HepG2 (cell line): Measurements from ENCODE around the gene PSMB11. TPM values are rescaled to one million over a fixed set of nuclear protein-coding genes. Genes with fewer than 3 reads are reported as not detected.

Experiments
- ESRRA ChIP-seq: sonication (generic); formaldehyde crosslinking; IDR thresholded peaks from 2 replicates; pipeline ENCODE4 v1.5.1; 2020; ENCODE audit warnings: mild to moderate bottlenecking, low read depth, missing genetic modification reagents
- MEF2D ChIP-seq: sonication (generic); formaldehyde crosslinking; IDR thresholded peaks from 2 replicates; pipeline ENCODE4 v1.5.1; 2020; ENCODE audit warnings: mild to moderate bottlenecking, missing genetic modification reagents
- MTF2 ChIP-seq: sonication (generic); formaldehyde crosslinking; IDR thresholded peaks from 2 replicates; pipeline ENCODE4 v1.5.0; 2020; ENCODE audit warnings: missing genetic modification reagents, borderline replicate concordance
- NR3C1 ChIP-seq: sonication (generic); formaldehyde crosslinking; IDR thresholded peaks from 2 replicates; pipeline ENCODE4 v1.4.0; 2020; ENCODE audit warnings: missing genetic modification reagents
- RFX3 ChIP-seq: IDR thresholded peaks from 2 replicates; pipeline ENCODE4 v1.6.1; 2016; ENCODE audit warnings: missing biosample characterization, missing genetic modification reagents
- SP1 ChIP-seq, 2 experiments: fragments of 450-650 bp in 1 of 2; sonication (generic) in 1 of 2; formaldehyde crosslinking in 1 of 2; IDR thresholded peaks; 2 replicates each; pipeline versions ENCODE4 v1.4.0 to v1.6.1; 2016 to 2020; ENCODE audit warnings: missing genetic modification reagents in 1 of 2
- SRF ChIP-seq: IDR thresholded peaks from 2 replicates; pipeline ENCODE4 v1.6.1; 2011; ENCODE audit warnings: mild to moderate bottlenecking, low read depth, low read length, moderate library complexity
- STAT5B ChIP-seq: sonication (generic); formaldehyde crosslinking; IDR thresholded peaks from 2 replicates; pipeline ENCODE4 v1.4.0; 2020; ENCODE audit warnings: missing genetic modification reagents
- TBP ChIP-seq: sonication (generic); formaldehyde crosslinking; IDR thresholded peaks from 2 replicates; pipeline ENCODE4 v1.5.0; 2020; ENCODE audit warnings: missing genetic modification reagents
- ZFP82 ChIP-seq: sonication (generic); formaldehyde crosslinking; IDR thresholded peaks from 2 replicates; pipeline ENCODE4 v1.5.1; 2020; ENCODE audit warnings: mild to moderate bottlenecking, missing genetic modification reagents, borderline replicate concordance
- ZNF180 ChIP-seq: sonication (generic); formaldehyde crosslinking; IDR thresholded peaks from 2 replicates; pipeline ENCODE4 v1.4.0; 2020; ENCODE audit warnings: low read depth, missing genetic modification reagents, borderline replicate concordance
- ZNF788 ChIP-seq: sonication (generic); formaldehyde crosslinking; IDR thresholded peaks from 2 replicates; pipeline ENCODE4 v1.5.0; 2020; ENCODE audit warnings: mild to moderate bottlenecking, missing genetic modification reagents, borderline replicate concordance
- ZNF792 ChIP-seq: IDR thresholded peaks from 2 replicates; pipeline ENCODE4 v1.6.1; 2016
- polyA plus RNA-seq, 8 experiments: library from polyadenylated mRNA; depleted of rRNA in 3 of 8; stranded (reverse) in 7 of 8; unstranded in 1 of 8; fragments of >200 nt; fragmentation: Illumina TruSeq in 4 of 8; extraction: Trizol in 4 of 8; gene quantifications; 2 replicates each; pipeline versions ENCODE4 v1.2.1 to v1.2.3, GENCODE V29; 2011 to 2016; ENCODE audit warnings: low read depth in 4 of 8, missing spikeins in 1 of 8, mixed read lengths in 1 of 8; ENCODE audit not compliant: insufficient read depth in 1 of 8
- total RNA-seq, 5 experiments: library from RNA; depleted of rRNA; stranded (reverse); fragments of >200 nt; fragmentation: Illumina TruSeq; extraction: Trizol; gene quantifications; 2 replicates each; pipeline ENCODE4 v1.2.3, GENCODE V29; 2016; ENCODE audit warnings: low read depth in 1 of 5
- TF ChIP-seq, protein P1 (sequence below): sonication (generic); formaldehyde crosslinking; IDR thresholded peaks from 2 replicates; pipeline ENCODE4 v1.8.1; 2023; ENCODE audit warnings: mild to moderate bottlenecking, missing genetic modification reagents
- TF ChIP-seq, protein P2 (sequence below): sonication (generic); formaldehyde crosslinking; IDR thresholded peaks from 2 replicates; pipeline ENCODE4 v1.4.0; 2020; ENCODE audit warnings: missing genetic modification reagents
- TF ChIP-seq, protein P3 (sequence below): IDR thresholded peaks from 2 replicates; pipeline ENCODE4 v1.6.1; 2016
- TF ChIP-seq, protein P4 (sequence below): sonication (generic); formaldehyde crosslinking; IDR thresholded peaks from 2 replicates; pipeline ENCODE4 v1.5.0; 2020; ENCODE audit warnings: mild to moderate bottlenecking, missing genetic modification reagents
- TF ChIP-seq, protein P5 (sequence below): sonication (generic); formaldehyde crosslinking; IDR thresholded peaks from 2 replicates; pipeline ENCODE4 v1.4.0; 2020; ENCODE audit warnings: missing genetic modification reagents
- TF ChIP-seq, protein P6 (sequence below): sonication (generic); formaldehyde crosslinking; IDR thresholded peaks from 2 replicates; pipeline ENCODE4 v1.5.0; 2020; ENCODE audit warnings: missing genetic modification reagents

Gene PSMB11
- total and polyA plus RNA-seq, 2 of the 13 experiments (the other 11 are each of a cell fraction or from before 2014, with no cell fraction given) = not detected

DNA sequence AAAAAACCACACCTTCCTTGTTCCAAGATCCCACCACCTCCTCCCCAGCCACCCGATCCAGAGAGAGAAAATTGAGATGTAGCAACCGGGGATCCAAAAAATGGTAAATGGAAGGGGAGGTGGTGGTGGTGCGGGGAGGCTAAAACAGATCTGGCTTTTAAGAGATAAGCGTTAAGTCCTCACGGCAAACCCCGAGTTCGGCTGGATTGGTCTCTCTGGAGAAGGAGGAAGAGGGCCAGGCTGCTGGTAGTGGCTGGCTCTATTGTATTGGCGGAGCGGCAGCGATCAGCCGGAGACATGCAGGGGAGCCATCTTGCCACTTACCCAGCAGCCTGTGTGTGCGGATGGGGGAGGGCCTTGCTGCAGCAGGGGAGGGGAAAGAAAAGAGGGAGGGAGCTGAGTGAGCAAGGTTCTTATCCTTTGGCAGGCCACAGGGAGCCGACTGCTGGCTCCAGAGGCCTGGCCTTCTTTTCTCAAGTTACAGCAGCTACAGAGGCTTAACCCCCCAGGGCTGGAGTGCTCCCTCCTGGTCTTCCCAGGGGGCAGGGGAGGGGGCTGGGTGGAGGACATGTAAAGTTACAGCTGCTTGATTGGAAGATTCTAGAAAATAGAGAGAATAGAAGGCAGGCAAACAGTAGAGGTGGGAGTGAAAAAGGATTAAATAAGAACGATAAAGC lies 29.4 kb downstream of the PSMB11 start (continued):
- TF ChIP-seq, protein P1, sequence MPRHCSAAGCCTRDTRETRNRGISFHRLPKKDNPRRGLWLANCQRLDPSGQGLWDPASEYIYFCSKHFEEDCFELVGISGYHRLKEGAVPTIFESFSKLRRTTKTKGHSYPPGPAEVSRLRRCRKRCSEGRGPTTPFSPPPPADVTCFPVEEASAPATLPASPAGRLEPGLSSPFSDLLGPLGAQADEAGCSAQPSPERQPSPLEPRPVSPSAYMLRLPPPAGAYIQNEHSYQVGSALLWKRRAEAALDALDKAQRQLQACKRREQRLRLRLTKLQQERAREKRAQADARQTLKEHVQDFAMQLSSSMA (CRISPR knock-in tag) = peak; percentile 94
- peak; percentile 92 for TF ChIP-seq STAT5B
- TF ChIP-seq, protein P2, sequence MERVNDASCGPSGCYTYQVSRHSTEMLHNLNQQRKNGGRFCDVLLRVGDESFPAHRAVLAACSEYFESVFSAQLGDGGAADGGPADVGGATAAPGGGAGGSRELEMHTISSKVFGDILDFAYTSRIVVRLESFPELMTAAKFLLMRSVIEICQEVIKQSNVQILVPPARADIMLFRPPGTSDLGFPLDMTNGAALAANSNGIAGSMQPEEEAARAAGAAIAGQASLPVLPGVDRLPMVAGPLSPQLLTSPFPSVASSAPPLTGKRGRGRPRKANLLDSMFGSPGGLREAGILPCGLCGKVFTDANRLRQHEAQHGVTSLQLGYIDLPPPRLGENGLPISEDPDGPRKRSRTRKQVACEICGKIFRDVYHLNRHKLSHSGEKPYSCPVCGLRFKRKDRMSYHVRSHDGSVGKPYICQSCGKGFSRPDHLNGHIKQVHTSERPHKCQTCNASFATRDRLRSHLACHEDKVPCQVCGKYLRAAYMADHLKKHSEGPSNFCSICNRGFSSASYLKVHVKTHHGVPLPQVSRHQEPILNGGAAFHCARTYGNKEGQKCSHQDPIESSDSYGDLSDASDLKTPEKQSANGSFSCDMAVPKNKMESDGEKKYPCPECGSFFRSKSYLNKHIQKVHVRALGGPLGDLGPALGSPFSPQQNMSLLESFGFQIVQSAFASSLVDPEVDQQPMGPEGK (CRISPR knock-in tag) = peak; percentile 96
- TF ChIP-seq, protein P3, sequence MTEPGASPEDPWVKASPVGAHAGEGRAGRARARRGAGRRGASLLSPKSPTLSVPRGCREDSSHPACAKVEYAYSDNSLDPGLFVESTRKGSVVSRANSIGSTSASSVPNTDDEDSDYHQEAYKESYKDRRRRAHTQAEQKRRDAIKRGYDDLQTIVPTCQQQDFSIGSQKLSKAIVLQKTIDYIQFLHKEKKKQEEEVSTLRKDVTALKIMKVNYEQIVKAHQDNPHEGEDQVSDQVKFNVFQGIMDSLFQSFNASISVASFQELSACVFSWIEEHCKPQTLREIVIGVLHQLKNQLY (CRISPR knock-in tag) = peak; percentile 29
- no peak for TF ChIP-seq ZFP82 (CRISPR knock-in tag)
- TF ChIP-seq, protein P4, sequence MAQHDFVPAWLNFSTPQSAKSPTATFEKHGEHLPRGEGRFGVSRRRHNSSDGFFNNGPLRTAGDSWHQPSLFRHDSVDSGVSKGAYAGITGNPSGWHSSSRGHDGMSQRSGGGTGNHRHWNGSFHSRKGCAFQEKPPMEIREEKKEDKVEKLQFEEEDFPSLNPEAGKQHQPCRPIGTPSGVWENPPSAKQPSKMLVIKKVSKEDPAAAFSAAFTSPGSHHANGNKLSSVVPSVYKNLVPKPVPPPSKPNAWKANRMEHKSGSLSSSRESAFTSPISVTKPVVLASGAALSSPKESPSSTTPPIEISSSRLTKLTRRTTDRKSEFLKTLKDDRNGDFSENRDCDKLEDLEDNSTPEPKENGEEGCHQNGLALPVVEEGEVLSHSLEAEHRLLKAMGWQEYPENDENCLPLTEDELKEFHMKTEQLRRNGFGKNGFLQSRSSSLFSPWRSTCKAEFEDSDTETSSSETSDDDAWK (CRISPR knock-in tag) = no peak
- TF ChIP-seq TBP (CRISPR knock-in tag) = 0 out of 2 replicates have a peak, but pooled peaks have one; percentile 41
- no peak for TF ChIP-seq ZNF180 (CRISPR knock-in tag)
- TF ChIP-seq ZNF788 (CRISPR knock-in tag) = peak; percentile 93; the same call in 1 of the 2 replicates
- TF ChIP-seq SP1 (IDR thresholded peaks at IDR 0.05) = no peak
- peak; percentile 85 for TF ChIP-seq SP1 (CRISPR knock-in tag; IDR thresholded peaks at IDR 0.05)
- TF ChIP-seq, protein P5, sequence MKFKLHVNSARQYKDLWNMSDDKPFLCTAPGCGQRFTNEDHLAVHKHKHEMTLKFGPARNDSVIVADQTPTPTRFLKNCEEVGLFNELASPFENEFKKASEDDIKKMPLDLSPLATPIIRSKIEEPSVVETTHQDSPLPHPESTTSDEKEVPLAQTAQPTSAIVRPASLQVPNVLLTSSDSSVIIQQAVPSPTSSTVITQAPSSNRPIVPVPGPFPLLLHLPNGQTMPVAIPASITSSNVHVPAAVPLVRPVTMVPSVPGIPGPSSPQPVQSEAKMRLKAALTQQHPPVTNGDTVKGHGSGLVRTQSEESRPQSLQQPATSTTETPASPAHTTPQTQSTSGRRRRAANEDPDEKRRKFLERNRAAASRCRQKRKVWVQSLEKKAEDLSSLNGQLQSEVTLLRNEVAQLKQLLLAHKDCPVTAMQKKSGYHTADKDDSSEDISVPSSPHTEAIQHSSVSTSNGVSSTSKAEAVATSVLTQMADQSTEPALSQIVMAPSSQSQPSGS = peak; percentile 51; the same call in 1 of the 2 replicates
- TF ChIP-seq RFX3 = no peak
- TF ChIP-seq NR3C1 = no peak
- peak; percentile 92 for TF ChIP-seq ZNF792 (CRISPR knock-in tag)
- TF ChIP-seq, protein P6, sequence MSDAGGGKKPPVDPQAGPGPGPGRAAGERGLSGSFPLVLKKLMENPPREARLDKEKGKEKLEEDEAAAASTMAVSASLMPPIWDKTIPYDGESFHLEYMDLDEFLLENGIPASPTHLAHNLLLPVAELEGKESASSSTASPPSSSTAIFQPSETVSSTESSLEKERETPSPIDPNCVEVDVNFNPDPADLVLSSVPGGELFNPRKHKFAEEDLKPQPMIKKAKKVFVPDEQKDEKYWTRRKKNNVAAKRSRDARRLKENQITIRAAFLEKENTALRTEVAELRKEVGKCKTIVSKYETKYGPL (CRISPR knock-in tag) = no peak
- peak; percentile 78; the same call in 1 of the 2 replicates for TF ChIP-seq MTF2
- peak; percentile 61; the same call in 1 of the 2 replicates for TF ChIP-seq ESRRA
- TF ChIP-seq SRF = 0 out of 2 replicates have a peak, but pooled peaks have one; percentile 4
- TF ChIP-seq MEF2D (CRISPR knock-in tag) = no peak; the same call in none of the 2 replicates
